RKO (cell line): ENCODE results near the gene MIGA1.

ENCODE experiments used
- DNase-seq: peaks from one replicate; pipeline ENCODE4 v3.0.0-alpha.2; 2016; ENCODE audit warnings: low spot score

The MIGA1 gene

DNA sequence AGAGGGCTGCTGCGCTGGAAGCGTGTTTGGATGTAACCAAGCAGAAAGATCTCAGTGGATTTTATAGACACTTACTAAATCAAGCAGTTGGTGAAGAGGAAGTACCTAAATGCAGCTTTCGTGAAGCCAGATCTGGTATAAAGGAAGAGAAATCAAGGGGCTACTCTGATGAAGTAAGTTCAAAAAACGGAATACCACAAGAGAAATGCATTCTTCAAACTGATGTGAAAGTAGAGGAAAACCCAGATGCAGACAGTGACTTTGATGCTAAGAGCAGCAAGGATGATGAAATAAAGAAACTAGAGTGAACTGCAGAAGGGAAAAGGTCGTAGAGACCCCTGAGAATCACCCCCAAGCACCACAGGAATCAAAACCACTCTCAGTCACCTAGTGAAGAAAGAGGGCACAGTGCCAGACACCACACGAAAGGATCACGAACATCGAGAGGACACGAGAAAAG, 68.2 kb downstream of the MIGA1 start:
- DNase-seq: no peak

DNA sequence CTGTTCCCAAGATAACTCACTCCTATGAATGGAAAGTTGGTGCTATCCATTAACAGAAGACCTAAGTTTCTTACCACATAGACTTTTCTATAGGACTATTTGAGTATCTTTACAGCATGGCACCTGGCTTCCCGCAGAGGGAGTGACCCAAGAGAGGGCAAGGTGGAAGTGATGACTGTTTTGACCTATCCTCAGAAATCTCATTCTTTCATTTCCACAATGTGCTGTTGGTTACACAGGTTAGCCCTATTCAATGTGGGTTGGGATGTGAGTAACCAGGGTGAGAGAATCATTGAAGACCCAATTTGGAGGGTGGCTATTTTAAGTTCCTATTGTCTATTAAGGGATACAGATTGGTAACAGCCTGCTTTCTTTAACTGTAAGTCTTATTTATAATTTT, 70.6 kb downstream of the MIGA1 start:
- no peak for DNase-seq

DNA sequence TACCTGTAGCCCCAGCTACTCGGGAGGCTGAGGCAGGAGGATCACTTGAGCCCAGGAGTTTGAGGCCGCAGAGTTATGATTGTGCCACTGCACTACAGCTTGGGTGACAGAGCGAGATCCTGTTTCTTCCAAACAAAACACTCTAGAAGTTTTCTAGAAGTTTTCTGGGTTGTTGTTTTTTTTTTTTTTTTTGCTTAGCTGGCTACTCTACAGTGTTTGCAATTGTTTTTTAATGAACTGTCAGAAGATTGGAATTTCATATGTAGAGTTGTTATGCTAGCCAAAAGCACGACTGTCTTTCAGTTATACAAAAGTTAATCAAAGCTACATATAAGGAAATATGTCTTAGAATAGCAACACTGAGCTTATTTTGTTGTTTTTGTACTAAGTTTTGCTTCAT, 78.1 kb downstream of the MIGA1 start:
- DNase-seq: no peak

GRCh38 chr1:77858725-77859124, 79.3 kb downstream of the MIGA1 start:
- DNase-seq: no peak

DNA sequence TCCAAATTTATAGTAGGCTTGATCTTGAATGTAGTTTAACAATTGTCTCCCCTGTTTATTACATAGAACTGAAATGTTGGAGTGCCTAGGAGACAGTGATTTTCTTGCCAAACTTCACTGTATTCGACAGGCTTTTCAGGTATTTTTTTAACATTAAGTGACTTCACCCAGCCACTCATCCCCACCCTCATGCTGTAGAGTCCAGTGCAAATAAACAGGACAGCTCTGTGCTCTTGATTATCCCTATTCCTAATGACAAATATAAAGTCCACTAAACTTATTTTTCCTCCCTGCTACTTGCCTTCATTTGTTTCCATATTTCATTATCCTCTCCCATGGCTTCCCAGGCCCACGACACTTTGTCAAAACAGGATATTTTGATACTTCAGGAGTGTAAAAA, 79.8 kb downstream of the MIGA1 start:
- DNase-seq: no peak

- no peak for DNase-seq
Measured at GRCh38 chr1:77866296-77866695, 86.8 kb downstream of the MIGA1 start.

- peak; percentile 23 for DNase-seq
Measured at GRCh38 chr1:77872645-77873044, 93.2 kb downstream of the MIGA1 start.

DNA sequence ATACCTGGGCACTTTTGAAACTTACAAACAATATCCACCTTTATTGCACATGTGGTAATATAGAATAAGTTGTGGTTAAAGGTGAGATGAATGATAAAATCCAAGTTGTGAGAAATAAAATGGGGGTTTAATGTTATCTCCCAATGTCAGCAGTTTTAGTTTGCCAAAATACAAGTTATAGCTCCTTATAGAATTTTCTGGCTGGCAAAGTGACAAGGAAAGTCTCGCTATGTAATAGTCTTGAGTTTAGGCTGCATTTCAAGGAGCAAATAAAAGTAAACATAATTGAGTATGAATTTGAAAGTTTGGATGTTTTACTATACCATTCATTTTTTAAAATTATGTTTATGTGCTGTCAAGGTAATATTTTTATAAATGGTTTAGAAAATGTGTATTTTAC, 94.0 kb downstream of the MIGA1 start:
- no peak for DNase-seq

GRCh38 chr1:77874804-77875445, 95.5 kb downstream of the MIGA1 start:
- no peak for DNase-seq

DNA sequence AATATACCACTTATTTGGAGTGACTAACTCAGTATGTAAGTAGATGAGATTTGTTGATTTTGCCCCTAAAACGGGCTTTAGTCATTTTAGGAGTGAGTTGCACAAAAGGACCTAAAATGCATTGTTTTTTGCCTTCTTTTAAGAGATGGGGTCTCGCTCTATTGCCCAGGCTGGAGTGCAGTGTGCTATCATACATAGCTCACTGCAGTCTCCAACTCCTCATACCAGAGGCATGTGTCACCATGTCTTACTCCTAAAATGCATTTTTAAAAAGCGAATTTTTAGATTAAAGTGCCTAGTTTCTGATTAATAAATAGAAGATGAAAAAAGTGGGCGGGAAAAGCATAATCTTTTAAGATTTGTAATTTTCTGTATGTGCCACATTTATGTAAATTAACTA, 97.4 kb downstream of the MIGA1 start:
- peak; percentile 6 for DNase-seq

DNA sequence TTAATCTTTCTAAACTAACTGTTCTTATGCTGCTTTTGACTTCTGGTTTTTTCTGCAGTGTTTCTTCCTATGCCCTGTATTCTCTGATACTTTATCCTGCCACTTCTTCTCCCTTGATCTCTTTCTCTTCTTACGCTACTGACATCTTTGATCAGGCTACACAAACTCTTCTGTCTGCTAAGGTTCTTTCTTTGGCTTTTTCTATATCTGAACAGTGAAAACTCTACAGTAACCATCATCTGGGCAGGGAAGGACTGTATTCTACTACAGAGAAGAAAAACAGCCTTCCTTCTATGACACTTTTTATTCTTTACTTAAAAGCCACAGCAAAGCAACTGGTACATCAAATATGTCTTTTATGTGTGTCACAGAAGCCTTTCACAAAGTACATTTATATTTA, 101.6 kb downstream of the MIGA1 start:
- no peak for DNase-seq

- no peak for DNase-seq
Measured at GRCh38 chr1:77882411-77882810, 103.0 kb downstream of the MIGA1 start.

- no peak for DNase-seq
Measured at GRCh38 chr1:77888081-77888780, 108.8 kb downstream of the MIGA1 start, which contains the start of gene NEXN. Gene NEXN, plus strand, starts transcription at chr1:77888624. Its CDS starts 27,483 bp downstream, at chr1:77916107.

GRCh38 chr1:77888781-77889642, 109.6 kb downstream of the MIGA1 start:
- DNase-seq: no peak

DNA sequence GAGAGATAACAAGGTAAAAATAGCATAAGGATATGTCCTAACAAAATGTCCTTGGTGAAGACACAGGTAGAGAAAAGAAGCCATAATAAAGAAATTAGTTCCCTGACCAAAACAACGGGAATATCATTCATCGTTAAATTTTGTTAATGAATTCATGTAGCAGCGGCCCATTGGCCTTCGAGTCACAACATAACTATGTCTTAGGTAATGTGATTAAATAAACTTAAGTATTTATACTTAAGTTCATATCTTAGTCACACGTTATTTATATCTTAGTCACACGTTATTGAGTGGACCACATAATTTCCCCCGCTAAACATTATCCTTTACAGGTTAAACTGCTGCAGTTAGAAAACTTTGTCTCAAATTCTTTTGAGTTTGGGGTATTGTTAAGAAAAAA, 110.2 kb downstream of the MIGA1 start:
- DNase-seq: peak; percentile 77

GRCh38 chr1:77891200-77891599, 111.8 kb downstream of the MIGA1 start:
- no peak for DNase-seq

DNA sequence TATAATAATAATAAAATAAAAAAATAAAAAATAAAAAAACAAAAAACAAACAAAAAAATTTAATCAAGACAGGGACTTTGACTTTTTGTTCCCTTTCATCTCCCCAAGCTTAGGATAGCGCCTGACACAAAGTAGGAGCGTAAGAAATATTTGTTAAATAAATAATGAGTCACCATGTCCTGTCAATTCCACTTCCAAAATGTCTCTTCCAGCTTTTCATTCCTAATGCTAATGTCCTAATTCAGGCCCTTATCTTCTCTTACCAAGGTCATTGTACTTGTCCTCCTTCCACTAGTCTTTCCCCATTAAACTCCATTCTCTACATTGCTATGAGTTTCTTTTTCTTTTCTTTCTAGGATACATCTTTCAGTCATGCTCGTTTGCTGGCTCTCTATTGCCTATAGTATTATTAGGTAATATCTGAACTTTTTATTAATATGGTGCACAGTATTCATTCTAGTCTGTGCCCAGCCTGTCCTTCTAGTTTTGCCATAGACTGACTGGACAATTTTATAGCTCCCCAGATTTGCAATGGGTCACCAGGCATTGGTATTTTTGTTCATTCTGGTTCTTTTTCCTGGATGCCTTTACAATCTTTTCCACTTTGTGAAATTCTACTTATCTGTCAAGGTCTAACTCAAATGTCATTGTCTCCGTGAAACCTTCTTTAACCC, 120.3 kb downstream of the MIGA1 start:
- no peak for DNase-seq

GRCh38 chr1:77900687-77901293, 121.3 kb downstream of the MIGA1 start:
- DNase-seq: peak; percentile 79

DNA sequence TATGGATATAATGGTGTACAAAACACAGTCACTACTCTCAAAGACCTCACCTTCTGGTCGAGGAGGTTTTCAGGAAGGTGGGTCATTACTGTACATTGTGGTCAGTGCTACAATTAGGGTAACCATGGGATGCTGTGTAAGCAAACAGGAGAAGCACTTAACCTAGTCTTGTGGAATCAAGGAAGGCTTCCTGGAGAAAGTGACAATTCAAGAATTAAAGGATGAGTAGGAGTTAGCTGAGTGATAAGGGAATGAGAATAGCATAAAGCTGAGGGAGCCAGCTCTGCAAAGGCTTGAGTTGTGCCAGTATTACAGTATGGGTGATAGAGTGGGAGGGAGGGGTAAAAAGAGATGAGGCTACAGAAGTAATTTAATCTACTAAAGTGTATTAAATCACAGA, 126.2 kb downstream of the MIGA1 start:
- DNase-seq: no peak

DNA sequence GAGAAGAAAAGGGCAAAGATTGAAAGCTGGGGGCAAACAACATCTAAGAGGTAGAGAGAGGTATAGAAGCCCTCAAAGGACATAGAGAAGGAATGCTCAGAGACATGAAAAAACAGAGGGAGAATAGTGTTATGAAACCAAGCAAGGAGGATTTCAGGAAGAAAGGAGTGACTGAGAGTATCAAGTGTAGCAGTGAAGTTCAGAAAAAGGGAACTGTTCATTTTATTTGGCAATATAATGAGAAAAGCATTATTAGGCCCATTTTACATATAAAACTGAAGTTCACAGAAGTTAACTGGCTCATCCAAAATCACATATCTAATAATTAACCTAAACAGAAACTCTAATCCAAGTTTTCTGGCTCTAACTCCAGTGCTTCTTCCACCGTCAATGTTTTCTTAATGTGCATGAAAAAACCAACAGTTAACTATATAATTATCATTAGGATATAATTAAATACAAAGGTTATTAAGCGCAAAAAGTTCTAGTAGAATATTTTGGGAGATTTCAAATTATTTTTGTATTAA, 126.6 kb downstream of the MIGA1 start:
- DNase-seq: no peak

GRCh38 chr1:77906624-77907023, 127.2 kb downstream of the MIGA1 start:
- DNase-seq: no peak

DNA sequence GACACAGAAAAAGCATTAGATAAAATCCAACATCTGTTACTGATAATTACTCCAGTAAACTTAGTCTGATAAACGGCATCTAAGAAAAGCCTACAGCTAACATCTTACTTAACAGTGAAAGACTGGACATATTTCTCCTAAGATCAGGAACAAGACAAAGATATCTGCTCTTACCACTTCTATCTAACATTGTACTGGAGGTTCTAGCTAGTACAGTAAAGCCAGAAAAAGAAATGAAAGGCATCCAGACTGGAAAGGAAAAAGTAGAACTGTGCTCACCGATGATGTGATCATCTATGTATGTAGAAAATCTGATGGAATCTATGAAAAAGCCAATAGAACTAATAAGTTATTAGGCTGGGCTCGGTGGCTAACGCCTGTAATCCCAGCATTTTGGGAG, 130.7 kb downstream of the MIGA1 start:
- DNase-seq: no peak
